GM19023 (cell line): ENCODE data around the gene DNMT1.
"Not testable (repeated sequence)": the region's sequence is repeated elsewhere in the genome, so short reads cannot be mapped to it uniquely, and the experiment has no call there.

Experiments used
- ATAC-seq: cut with Tn5 transposase; IDR thresholded peaks from one replicate; pipeline ENCODE4 v1.9.1; 2021; ENCODE audit warnings: mild to moderate bottlenecking, moderate library complexity; ENCODE audit not compliant: unreplicated experiment

The DNMT1 gene

DNA sequence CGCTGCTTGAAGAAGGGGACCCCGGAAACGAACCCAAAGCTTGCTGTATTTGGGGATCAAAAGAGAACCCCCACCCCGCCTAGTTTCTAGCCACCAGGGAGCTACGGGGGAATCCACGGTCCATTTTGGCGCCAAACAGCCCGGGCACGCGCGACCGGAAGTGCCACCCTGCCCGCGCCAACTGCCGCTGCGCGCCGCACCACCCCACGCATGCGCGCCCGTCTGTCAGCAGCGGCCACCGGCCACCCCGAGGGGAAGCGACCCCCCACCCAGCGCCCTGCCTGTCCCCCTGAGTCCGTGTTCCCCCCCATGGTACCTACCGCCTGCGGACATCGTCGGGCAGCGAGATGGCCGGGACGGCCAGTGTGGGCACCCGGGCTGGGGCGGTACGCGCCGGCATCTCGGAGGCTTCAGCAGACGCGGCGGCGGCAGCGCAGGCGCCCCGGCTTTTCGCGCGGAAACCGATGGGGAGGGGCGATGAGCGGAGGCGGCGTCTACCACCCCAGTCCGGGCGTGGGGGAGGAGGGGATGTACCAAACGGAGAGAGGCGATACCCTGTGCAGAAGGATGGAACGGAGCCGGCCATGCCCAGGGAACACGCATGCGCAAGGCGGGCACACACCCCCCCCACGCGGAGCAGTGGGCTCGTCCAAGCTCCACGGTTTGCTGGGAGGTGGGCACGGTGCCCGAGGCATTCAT is at the start of gene DNMT1:
TSS of gene DNMT1 (minus strand) at position 454 of the 699 bp plus-strand sequence. CDS start at position 400, 54 bp downstream.
- peak; percentile 83 for ATAC-seq

DNA sequence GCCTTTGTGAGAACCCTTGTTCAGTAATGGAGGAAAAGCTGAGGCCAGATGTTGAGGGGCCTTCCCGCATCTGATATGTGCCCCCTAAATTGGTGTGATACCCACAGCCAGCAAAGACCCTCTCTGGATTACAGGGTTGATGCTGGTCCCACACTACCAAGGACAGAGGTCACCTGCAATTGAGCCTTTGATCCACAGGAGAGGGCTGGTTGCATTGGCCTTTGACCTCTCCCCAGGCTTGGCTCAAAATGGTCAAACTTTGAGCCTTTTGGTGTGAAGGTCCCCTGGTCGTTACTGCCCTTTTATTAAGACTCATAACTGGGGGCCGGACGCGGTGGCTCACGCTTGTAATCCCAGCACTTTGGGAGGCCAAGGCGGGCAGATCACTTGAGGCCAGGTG is 48.9 kb upstream of the DNMT1 start:
- no peak for ATAC-seq

DNA sequence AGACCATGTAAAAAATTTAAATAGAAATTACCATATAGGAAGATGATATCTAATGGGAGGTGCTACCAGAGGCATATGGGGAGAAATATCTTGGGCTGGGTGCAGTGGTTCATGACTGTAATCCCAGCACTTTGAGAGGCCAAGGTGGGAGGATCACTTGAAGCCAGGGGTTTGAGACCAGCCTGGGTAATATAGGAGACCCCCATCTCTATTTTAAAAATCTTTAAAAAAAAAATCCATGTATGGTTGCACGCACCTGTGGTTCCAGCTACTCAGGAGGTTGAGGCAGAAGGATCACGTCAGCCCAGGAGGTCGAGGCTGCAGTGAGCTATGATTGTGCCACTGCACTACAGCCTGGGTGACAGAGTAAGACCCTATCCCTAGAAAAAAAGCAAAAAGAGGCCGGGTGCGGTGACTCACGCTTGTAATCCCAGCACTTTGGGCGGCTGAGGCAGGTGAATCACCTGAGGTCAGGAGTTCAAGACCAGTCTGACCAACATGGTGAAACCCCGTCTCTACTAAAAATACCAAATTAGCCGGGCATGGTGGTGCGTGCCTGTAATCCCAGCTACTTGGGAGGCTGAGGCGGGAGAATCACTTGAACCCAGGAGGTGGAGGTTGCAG is 47.2 kb upstream of the DNMT1 start:
- not testable (repeated sequence) for ATAC-seq

DNA sequence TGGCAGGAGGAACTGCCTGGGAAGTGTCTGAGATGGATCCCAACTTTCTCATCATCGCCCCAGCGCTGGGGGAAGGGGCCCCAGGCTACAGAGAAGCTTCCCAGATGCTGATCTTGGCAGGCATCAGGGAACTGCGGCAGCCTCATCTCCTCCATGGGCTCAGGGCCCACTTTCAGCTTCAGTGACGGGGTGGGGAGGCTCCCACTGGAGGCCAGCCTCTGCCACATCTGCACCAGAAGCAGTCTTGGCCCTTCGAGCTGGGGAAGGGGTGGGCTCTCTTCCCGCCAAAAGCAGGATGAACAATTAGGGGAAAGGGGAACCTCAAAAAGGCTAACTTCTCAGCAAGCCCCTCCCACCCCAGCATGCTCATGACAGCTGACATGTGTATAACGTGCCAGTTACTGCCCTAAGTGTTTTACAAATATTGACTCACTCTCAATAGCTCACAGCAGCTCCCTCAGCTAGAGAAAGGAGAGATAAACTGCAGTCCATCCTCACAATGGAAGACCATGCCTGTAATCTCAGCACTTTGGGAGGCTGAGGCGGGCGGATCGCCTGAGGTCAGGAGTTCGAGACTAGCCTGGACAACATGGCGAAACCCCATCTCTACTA is 43.5 kb upstream of the DNMT1 start:
- no peak for ATAC-seq

DNA sequence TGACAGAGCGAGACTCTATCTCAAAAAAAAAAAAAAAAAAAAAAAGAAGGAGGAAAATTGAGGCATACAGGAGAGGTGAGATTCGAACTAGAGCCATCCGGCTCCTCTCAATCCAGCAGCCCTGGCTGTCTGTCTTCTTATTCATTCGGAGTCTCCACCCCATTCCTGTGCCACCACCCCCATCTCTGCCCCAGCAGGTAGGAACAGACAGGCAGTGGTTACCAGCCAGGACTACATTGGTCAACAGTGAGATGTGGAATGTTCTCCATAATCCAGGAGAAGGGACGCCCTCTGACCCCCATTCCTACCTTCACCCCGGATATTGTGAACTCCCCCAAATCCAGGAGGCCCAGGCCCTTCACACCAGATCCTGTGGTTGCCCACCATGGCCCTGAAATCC is 42.9 kb upstream of the DNMT1 start:
- no peak for ATAC-seq

DNA sequence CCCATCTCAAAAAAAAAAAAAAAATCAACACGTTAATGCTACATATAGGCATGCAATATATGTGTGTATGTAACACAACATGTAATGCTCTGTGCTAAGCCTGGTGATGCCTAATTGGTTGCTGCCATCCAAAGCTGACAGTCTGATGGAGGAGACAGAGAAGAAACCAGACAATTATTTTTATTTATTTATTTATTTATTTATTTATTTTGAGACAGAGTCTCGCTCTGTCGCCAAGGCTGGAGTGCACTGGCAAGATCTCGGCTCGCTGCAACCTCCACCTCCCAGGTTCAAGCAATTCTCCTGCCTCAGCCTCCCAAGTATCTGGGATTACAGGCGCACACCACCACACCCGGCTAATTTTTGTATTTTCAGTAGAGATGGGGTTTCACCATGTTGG is 40.7 kb upstream of the DNMT1 start:
- not testable (repeated sequence) for ATAC-seq

DNA sequence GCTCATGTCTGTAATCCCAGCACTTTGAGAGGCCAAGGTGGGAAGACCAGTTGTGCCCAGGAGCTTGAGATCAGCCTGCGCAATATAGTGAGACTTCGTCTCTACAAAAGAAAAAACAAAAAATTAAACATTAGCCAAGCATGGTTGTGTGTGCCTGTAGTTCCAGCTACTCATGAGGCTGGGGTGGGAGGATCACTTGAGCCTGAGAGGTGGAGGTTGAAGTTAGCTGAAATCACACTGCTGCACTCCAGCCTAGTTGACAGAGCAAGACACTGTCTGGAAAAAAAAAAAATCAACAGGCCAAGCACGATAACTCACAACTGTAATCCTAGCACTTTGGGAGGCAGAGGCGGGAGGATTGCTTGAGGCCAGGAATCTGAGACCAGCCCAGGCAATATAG is 40.2 kb upstream of the DNMT1 start:
- ATAC-seq, result no peak

DNA sequence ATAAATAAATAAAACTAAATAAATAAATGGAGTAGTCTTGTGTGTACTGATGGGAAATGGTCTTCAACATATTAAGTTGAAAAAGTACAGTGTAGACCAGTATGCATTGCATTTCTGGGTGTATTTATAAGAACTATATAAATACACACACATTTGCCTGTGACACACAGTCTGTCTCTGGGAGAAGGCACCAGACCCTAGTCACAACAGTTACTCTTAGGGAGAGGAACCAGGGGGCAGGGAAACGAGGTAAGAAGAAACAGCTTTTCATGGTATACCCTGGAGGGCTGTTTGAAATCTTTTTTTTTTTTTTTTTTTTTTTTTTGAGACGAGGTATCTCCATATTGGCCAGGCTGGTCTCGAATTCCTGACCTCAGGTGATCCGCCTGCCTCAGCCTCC is 39.2 kb upstream of the DNMT1 start:
- ATAC-seq, result no peak

DNA sequence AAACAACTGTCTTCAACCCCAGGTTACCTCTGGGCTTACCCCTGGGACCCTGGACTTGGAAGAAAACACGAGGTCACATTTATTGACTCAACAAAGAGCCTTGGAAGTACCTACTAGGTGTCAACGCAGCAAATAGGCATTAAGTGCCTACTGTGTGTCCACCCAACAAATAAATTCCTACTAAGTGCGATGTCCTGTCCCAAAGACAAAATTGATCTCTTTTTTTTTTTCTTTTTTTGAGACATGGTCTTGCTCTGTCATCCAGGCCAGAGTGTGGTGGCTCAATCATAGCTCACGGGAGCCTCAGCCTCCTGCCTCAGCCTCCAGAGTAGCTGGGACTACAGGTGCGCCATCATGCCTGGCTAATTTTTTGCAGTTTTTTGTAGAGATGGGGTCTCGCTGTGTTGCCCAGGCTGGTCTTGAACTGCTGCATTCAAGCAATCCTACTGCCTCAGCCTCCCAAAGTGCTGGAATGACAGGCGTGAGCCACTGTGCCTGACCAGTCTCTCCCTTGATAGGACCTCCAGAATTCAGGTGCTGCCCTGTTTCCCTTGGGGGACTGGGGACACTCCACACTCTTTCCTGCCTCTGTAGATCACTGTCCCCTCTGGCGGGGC is 37.0 kb upstream of the DNMT1 start:
- no peak for ATAC-seq

DNA sequence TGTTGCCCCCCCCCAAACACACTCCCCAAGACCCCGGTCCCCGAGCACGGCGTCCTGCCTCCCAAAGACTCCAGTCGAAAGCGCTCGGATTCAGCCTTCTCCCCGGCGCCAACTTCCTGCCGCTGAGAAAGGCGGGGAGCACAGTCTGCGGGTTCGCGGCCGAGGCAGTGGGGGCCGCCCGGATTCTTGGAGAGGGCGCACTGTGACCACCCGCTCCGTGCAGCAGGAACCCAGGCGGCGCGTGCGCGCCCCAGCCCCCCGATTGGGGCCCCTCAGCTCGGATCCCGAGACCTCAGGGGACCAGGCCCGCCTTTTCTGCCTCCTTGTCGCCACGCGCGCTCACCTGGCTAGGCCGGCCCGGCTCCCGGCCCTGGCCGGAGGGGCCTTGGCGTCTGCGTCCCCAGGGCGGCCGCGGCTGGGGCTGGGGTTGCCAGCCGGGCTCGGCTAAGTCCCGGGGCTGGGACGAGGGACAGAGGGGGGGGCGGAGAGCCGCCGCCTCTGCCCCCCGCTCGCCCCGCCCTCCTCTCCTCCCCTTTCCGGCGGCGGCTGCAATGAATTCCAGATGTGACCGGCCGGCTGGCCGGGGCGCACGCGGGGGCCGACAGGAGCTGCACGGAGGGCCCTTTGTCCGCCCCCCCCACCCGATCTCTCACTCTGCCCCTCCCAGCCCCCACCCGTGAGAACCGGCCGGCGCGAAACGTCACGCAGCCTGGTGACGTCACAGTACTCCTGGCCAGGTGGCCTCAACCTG is 36.3 kb upstream of the DNMT1 start, which contains the start of gene S1PR2:
TSS of gene S1PR2 (minus strand) at position 471 of the 751 bp plus-strand sequence. CDS start 6,426 bp downstream, outside the sequence.
- ATAC-seq, result peak; percentile 50

DNA sequence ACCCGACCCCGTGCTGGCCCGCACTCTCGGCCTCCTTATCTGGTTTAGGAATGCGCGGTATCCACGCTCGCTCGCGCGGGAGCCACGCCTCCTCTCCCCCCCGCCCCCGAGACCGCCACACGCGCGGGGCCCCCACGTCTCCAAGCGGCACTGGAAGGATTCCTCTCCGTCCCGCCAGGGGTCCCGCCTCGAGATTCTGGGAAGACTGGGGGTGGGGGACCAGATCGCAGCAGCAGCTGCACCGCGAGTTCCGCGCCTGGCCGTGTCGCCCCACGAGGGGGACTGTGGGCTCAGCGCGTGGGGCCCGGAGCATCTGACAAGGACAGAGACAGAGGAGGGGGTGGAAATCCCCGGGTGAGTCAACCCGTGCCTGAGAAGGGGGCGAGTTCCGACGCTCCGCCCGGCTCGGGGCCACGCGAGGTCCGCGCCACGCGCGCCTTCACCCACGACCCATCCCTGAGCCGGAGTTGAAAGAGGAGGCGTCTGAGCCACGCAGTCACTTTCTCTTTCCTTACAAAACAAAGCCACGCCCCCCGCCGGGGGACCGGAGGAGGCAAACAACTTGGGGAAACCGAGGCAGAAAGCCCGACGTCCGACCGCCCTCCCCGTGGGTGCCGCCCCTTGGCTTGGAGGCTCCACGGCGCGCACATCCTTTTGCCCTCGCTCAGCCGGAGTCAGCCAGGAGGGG is 35.6 kb upstream of the DNMT1 start:
- ATAC-seq, result peak; percentile 23

DNA sequence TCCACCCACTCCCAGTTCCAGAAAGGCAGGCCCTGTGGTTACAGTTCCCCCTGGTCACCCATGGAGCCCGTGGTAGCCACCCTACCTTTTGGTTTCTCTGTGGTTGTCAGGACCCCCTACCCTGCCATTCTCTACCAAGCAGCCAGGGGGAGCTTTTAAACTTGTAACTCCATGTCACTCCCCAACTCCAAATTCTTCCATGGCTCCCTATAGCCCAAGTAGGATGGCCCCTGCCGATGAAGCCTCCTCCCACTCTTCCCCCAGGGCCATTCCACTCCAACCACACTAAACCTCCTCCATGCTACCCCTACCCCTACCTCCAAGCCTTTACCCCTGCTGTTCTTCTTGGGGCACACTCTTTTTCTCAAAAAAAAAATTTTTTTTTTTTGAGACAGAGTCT is 34.2 kb upstream of the DNMT1 start:
- ATAC-seq, result no peak

DNA sequence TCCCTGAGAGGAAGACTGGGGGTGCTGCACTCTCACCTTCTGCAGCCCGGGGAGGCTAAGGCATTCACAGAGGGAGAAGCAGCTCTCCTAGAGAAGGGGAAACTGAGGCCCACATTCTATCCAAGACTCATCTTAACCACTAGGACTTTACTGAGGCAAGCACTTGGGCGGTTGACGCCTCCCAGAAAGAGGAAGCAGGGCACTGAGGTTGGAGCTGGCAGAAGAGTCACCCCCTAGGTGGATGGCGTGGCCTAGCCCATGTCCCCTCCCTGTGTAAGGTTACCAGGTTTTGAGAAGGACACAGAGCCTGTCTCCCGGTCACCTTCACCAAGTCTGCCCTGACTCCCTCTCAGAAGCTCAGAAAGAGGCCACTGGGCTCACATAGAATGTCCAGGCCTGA is 33.6 kb upstream of the DNMT1 start:
- ATAC-seq, result no peak

DNA sequence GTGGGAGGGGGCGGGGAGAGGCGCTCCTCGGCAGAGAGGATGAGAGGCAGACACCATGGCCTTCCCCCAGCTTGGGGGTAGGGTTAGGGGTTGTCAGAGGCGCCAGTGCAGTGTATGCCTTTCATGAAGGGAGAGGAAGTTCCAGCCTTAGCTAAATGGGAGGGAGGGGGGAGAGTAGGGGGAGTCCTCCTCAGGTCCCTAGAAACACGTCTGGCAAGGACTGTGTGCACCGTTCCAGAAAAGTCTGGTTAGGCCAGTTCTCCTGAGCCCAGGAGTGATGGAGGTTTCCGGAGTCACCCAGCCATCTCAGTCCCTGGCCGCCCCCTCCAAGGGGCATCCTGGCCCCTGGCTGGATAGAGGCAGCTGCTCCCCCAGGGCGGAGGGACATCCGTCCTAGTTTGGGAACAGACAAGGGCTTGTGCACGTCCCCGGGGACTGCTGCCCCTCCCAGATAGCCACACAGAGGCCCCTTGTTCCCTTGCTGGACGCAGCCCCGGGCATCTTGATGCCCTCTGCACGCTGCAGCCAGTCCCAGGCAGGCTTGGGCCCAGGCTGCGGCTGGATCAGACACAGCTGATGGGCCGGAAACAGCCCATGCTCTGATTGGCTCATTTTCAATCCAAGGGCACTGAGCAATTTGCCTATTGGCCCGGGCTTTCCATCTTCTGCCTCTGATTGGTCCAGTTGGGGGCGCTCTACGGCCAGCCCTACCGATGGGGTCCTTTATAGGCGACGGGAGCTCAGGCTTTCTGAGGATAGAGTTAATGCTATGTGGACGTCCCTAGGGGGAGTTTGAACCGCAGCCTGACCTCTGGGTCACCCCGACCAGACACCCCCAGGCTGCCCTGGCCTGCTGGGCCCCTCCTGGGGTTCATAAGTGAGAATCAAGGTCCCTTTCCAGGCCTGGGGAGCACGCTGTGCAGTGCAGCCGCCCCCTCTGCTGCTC is 32.5 kb upstream of the DNMT1 start:
- no peak for ATAC-seq

DNA sequence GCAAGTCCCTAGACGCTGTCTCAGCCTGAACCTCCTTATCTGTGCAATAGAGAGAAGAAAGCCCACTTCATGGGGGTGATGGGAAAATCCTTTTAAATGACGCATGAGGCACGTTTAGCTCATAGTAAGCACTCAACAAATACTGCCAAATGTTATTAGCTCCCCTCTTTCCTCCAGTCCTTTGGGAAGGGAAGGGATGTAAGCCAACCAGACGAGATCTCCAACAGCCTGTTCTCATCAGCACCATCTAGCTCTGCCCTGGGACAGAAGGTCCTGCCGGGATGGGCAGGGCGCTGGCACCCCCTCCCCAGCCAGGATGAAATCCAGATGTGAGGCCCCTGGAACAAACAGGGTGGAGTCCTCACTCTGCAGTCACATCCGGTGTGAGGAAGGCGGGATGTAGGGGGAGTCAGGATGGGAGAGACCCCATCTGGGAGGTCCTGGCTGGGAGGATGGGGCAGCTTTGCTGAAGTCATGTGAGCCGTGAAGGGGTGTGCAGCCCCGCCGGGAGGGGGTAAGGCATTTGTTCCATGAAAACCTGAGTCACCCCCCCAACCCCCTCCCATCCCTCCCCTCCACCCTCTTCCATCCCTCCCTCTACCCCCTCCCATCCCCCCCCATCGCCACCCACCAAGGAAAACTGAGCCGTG is 31.7 kb upstream of the DNMT1 start:
- no peak for ATAC-seq

DNA sequence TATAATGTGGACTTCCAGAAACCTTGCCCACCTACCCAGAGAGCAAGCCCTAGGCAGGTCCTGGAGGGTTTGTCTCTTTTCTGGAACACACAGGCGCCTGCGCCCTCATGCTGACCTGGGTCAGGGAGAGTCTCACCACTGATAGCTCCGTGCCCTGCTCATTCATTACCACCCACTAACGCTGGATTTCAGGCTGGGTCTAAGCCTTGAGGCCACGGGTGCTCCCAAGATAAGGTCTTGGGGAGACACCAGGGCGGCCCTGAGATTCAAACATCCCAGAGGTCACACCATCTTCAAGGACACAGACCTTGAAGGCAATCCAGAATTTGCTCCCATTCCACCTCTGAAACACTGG is 31.2 kb upstream of the DNMT1 start:
- ATAC-seq, result no peak

DNA sequence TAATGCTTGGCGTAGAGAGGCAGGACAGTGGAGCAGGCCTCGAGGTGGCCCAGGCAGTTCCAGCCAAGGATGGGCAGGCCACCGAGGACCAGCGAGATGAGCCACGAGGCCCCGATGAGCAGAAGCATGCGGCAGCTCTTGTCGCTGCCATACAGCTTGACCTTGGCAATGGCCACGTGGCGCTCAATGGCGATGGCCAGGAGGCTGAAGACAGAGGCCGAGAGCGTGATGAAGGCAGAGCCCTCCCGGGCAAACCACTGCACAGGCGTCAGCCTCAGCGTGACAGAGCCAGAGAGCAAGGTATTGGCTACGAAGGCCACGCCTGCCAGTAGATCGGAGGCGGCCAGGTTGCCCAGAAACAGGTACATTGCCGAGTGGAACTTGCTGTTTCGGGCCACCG is 29.6 kb upstream of the DNMT1 start:
- no peak for ATAC-seq

DNA sequence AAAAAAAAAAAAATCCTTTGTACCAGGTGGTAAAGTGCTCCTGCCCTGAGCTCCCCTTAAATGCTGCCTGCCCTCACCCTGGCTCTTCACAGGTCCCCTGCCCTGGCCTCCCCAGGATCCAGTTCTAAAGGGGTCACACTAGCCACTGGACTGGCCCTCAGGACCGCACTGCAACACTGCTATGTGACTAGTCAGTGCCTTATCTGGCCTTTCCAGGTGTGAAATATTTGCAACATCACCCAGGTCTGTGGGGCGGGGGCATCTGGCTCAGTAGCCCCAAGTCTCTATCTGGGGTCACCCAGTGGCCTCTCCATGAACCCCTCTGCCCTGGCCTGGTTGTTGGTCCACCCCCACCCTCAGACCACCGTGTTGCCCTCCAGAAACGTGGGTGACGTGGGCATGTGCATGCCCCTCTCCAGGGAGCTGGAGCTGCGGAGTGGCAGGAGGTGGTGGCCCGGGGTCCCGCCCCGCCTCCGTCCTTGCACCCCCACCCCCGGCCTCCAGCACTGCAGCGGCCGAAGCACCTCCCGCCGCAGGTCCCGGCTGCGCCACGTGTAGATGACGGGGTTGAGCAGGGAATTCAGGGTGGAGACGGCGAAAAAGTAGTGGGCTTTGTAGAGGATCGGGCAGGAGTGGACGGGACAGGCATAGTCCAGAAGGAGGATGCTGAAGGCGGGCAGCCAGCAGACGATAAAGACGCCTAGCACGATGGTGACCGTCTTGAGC is 28.9 kb upstream of the DNMT1 start:
- no peak for ATAC-seq
